Uterus (tissue), 2 donors: ENCODE results near the gene LRPPRC.

Experiments
- CTCF ChIP-seq, 4 experiments: fragments of 200-600 bp in 2 of 4; fragments of 450-650 bp in 2 of 4; sonication (generic) in 2 of 4; IDR thresholded peaks; one replicate each; pipeline ENCODE4 v1.5.1; 2016 to 2019; ENCODE audit warnings: antibody characterized with exemption in 4 of 4, mild to moderate bottlenecking in 2 of 4, moderate library complexity in 1 of 4
- POLR2A ChIP-seq, 2 donors: fragments of 450-650 bp; IDR thresholded peaks; one replicate each; pipeline ENCODE4 v1.6.1; 2016; ENCODE audit warnings: antibody characterized with exemption in 2 of 2, mild to moderate bottlenecking in 1 of 2, moderate library complexity in 1 of 2

GRCh38 chr2:43877782-43878464, 117.9 kb downstream of the LRPPRC start:
- peak; percentile 45 to 77 (median 65) for TF ChIP-seq CTCF (IDR thresholded peaks at IDR 0.05)
- no peak for TF ChIP-seq POLR2A (IDR thresholded peaks at IDR 0.05)
